Nephron (organoid): ENCODE data around the gene DNAJC5G.

Experiments
- H3K27ac Mint-ChIP-seq, 3 experiments: 2 replicates each; pipeline ENCODE4 v1.8.0; 2020; ENCODE audit warnings: mixed read lengths in 3 of 3, mild to moderate bottlenecking in 2 of 3, moderate library complexity in 1 of 3
- H3K27me3 Mint-ChIP-seq: 2 replicates; pipeline ENCODE4 v1.8.0; 2021; ENCODE audit warnings: low read depth, mild to moderate bottlenecking, moderate library complexity, mixed read lengths
- H3K36me3 Mint-ChIP-seq: 2 replicates; pipeline ENCODE4 v1.8.0; 2020; ENCODE audit warnings: low read depth, mixed read lengths
- H3K4me1 Mint-ChIP-seq: 2 replicates; pipeline ENCODE4 v1.8.0; 2020; ENCODE audit warnings: mixed read lengths
- H3K4me3 Mint-ChIP-seq, 3 experiments: 2 replicates each; pipeline ENCODE4 v1.8.0; 2020; ENCODE audit warnings: mild to moderate bottlenecking in 3 of 3, mixed read lengths in 3 of 3, moderate library complexity in 2 of 3
- H3K9me3 Mint-ChIP-seq: 2 replicates; pipeline ENCODE4 v1.8.0; 2020; ENCODE audit warnings: mixed read lengths
- CTCF ChIP-seq, 3 experiments: fragments of 200-600 bp; sonication (generic); IDR thresholded peaks; one replicate each; pipeline ENCODE4 v1.5.0; 2021; ENCODE audit warnings: antibody characterized with exemption in 3 of 3; ENCODE audit not compliant: unreplicated experiment in 3 of 3

Gene DNAJC5G

GRCh38 chr2:27247893-27248292, 27.3 kb upstream of the DNAJC5G start:
- Mint-ChIP-seq H3K36me3 (peaks cover 9% of the 10 kb centered on the region), H3K4me3 (no peak overlapping the region), H3K27me3 (peaks cover 9% of the 10 kb centered on the region), H3K4me1 (peaks cover 27% of the 10 kb centered on the region), H3K27ac (peak overlapping the region; percentile 1 to 52 (median 43)), H3K9me3 (no peaks in the 10 kb centered on the region)
- TF ChIP-seq CTCF (IDR thresholded peaks at IDR 0.05; ENCODE audit: unreplicated experiment in 3 of 3): no peak

- Mint-ChIP-seq H3K4me1 (peaks cover 27% of the 10 kb centered on the region), H3K27ac (peak overlapping the region; percentile 68 to 96 (median 90)), H3K36me3 (no peaks in the 10 kb centered on the region), H3K4me3 (peak overlapping the region in 1 of 3 experiments; percentile 7), H3K27me3 (peaks cover 10% of the 10 kb centered on the region), H3K9me3 (no peaks in the 10 kb centered on the region)
- TF ChIP-seq CTCF (IDR thresholded peaks at IDR 0.05; ENCODE audit: unreplicated experiment in 3 of 3): no peak
These were observed 25.9 kb upstream of the DNAJC5G start for GRCh38 chr2:27249159-27249890.

GRCh38 chr2:27249891-27250651, 25.2 kb upstream of the DNAJC5G start:
- Mint-ChIP-seq H3K4me1 (peaks cover 27% of the 10 kb centered on the region), H3K9me3 (no peaks in the 10 kb centered on the region), H3K27ac (peak overlapping the region; percentile 68 to 96 (median 90)), H3K4me3 (no peak overlapping the region), H3K36me3 (no peaks in the 10 kb centered on the region), H3K27me3 (peaks cover 17% of the 10 kb centered on the region)
- peak; percentile 60 to 83 (median 77) for TF ChIP-seq CTCF (IDR thresholded peaks at IDR 0.05; ENCODE audit: unreplicated experiment in 3 of 3)

- H3K4me1 Mint-ChIP-seq: peaks cover 33% of the 10 kb centered on the region
- no peak for TF ChIP-seq CTCF (IDR thresholded peaks at IDR 0.05; ENCODE audit: unreplicated experiment in 3 of 3)
- H3K9me3 Mint-ChIP-seq: no peaks in the 10 kb centered on the region
- H3K27me3 Mint-ChIP-seq: peaks cover 20% of the 10 kb centered on the region
- peak overlapping the region in 2 of 3 experiments; percentile 46 to 90 for H3K27ac Mint-ChIP-seq
- H3K36me3 Mint-ChIP-seq: no peaks in the 10 kb centered on the region
- H3K4me3 Mint-ChIP-seq: no peak overlapping the region
These were observed 24.4 kb upstream of the DNAJC5G start for GRCh38 chr2:27250652-27251379.

- H3K4me1 Mint-ChIP-seq: peaks cover 38% of the 10 kb centered on the region
- no peak for TF ChIP-seq CTCF (IDR thresholded peaks at IDR 0.05; ENCODE audit: unreplicated experiment in 3 of 3)
- peaks cover 24% of the 10 kb centered on the region for H3K27me3 Mint-ChIP-seq
- no peak overlapping the region for H3K4me3 Mint-ChIP-seq
- no peaks in the 10 kb centered on the region for H3K36me3 Mint-ChIP-seq
- H3K9me3 Mint-ChIP-seq: no peaks in the 10 kb centered on the region
- H3K27ac Mint-ChIP-seq: peak overlapping the region in 2 of 3 experiments; percentile 46 to 90
These were observed 23.5 kb upstream of the DNAJC5G start for GRCh38 chr2:27251766-27252165.
